ENCODE results near the gene HTR1D.

- no peak for TF ChIP-seq POLR2A (IDR thresholded peaks at IDR 0.05)
- TF ChIP-seq, protein P1, sequence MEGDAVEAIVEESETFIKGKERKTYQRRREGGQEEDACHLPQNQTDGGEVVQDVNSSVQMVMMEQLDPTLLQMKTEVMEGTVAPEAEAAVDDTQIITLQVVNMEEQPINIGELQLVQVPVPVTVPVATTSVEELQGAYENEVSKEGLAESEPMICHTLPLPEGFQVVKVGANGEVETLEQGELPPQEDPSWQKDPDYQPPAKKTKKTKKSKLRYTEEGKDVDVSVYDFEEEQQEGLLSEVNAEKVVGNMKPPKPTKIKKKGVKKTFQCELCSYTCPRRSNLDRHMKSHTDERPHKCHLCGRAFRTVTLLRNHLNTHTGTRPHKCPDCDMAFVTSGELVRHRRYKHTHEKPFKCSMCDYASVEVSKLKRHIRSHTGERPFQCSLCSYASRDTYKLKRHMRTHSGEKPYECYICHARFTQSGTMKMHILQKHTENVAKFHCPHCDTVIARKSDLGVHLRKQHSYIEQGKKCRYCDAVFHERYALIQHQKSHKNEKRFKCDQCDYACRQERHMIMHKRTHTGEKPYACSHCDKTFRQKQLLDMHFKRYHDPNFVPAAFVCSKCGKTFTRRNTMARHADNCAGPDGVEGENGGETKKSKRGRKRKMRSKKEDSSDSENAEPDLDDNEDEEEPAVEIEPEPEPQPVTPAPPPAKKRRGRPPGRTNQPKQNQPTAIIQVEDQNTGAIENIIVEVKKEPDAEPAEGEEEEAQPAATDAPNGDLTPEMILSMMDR (IDR thresholded peaks at IDR 0.05) = no peak
- TF ChIP-seq POLR2AphosphoS5 (IDR thresholded peaks at IDR 0.05) = no peak
These were observed 6.9 kb downstream of the HTR1D start for GRCh38 chr1:23210351-23210785.

Measured in transverse colon (tissue), 4 donors.